ENCODE measurements around the gene DRC7.
"Not testable (repeated sequence)": the region's sequence is repeated elsewhere in the genome, so short reads cannot be mapped to it uniquely, and the experiment has no call there.

DRC7 gene

GRCh38 chr16:57734308-57734924 is 39.8 kb downstream of the DRC7 start:
- no peak for DNase-seq (ENCODE audit: extremely low read depth in 1 of 2, low read depth in 1 of 2)

- peak; percentile 93 to 96 for DNase-seq (ENCODE audit: extremely low read depth in 1 of 2, low read depth in 1 of 2)
Observed at GRCh38 chr16:57734925-57735754, 40.5 kb downstream of the DRC7 start.

- DNase-seq (ENCODE audit: extremely low read depth in 1 of 2, low read depth in 1 of 2): no peak
Observed at GRCh38 chr16:57735755-57736418, 41.3 kb downstream of the DRC7 start, which contains the start of gene KATNB1. Gene KATNB1, plus strand, starts transcription at chr16:57735770. Its CDS starts 1,474 bp downstream, at chr16:57737244.

GRCh38 chr16:57736419-57737351 is 42.1 kb downstream of the DRC7 start:
- DNase-seq (ENCODE audit: extremely low read depth in 1 of 2, low read depth in 1 of 2): no peak

GRCh38 chr16:57738844-57739243 is 44.2 kb downstream of the DRC7 start:
- no peak for DNase-seq (ENCODE audit: extremely low read depth in 1 of 2, low read depth in 1 of 2)

GRCh38 chr16:57739756-57740422 is 45.3 kb downstream of the DRC7 start:
- DNase-seq (ENCODE audit: extremely low read depth in 1 of 2, low read depth in 1 of 2): no peak

GRCh38 chr16:57740423-57741071 is 45.9 kb downstream of the DRC7 start:
- no peak for DNase-seq (ENCODE audit: extremely low read depth in 1 of 2, low read depth in 1 of 2)

GRCh38 chr16:57741660-57742191 is 47.1 kb downstream of the DRC7 start:
- DNase-seq (ENCODE audit: extremely low read depth in 1 of 2, low read depth in 1 of 2): no peak

- DNase-seq (ENCODE audit: extremely low read depth in 1 of 2, low read depth in 1 of 2): no peak
Observed at GRCh38 chr16:57742543-57742942, 47.9 kb downstream of the DRC7 start.

GRCh38 chr16:57743458-57743857 is 48.9 kb downstream of the DRC7 start:
- DNase-seq (ENCODE audit: extremely low read depth in 1 of 2, low read depth in 1 of 2): no peak

GRCh38 chr16:57743886-57744641 is 49.5 kb downstream of the DRC7 start:
- DNase-seq (ENCODE audit: extremely low read depth in 1 of 2, low read depth in 1 of 2): no peak

GRCh38 chr16:57744642-57744903 is 50.0 kb downstream of the DRC7 start:
- no peak for DNase-seq (ENCODE audit: extremely low read depth in 1 of 2, low read depth in 1 of 2)

- DNase-seq (ENCODE audit: extremely low read depth in 1 of 2, low read depth in 1 of 2): no peak
Observed at GRCh38 chr16:57745768-57746167, 51.2 kb downstream of the DRC7 start.

- DNase-seq (ENCODE audit: extremely low read depth in 1 of 2, low read depth in 1 of 2): not testable (repeated sequence)
Observed at GRCh38 chr16:57746316-57746715, 51.7 kb downstream of the DRC7 start.

GRCh38 chr16:57747091-57747490 is 52.5 kb downstream of the DRC7 start:
- DNase-seq (ENCODE audit: extremely low read depth in 1 of 2, low read depth in 1 of 2): no peak

- no peak for DNase-seq (ENCODE audit: extremely low read depth in 1 of 2, low read depth in 1 of 2)
Observed at GRCh38 chr16:57747496-57747895, 52.9 kb downstream of the DRC7 start.

GRCh38 chr16:57747996-57748395 is 53.4 kb downstream of the DRC7 start:
- no peak for DNase-seq (ENCODE audit: extremely low read depth in 1 of 2, low read depth in 1 of 2)

GRCh38 chr16:57748596-57748995 is 54.0 kb downstream of the DRC7 start:
- DNase-seq (ENCODE audit: extremely low read depth in 1 of 2, low read depth in 1 of 2): no peak

Data from activated CD8-positive, alpha-beta memory T cell treated with anti-CD3 and anti-CD28 coated beads for 1 hour (primary cell).